Smooth muscle cell of the brain vasculature (primary cell): Measurements from ENCODE around the gene SPTLC2.
"Not testable (repeated sequence)": the region's sequence is repeated elsewhere in the genome, so short reads cannot be mapped to it uniquely, and the experiment has no call there.

ENCODE experiments used
- DNase-seq: peaks from one replicate; pipeline ENCODE4 v3.0.0-alpha.2; 2012; ENCODE audit warnings: low read depth, low spot score

SPTLC2 gene

DNA sequence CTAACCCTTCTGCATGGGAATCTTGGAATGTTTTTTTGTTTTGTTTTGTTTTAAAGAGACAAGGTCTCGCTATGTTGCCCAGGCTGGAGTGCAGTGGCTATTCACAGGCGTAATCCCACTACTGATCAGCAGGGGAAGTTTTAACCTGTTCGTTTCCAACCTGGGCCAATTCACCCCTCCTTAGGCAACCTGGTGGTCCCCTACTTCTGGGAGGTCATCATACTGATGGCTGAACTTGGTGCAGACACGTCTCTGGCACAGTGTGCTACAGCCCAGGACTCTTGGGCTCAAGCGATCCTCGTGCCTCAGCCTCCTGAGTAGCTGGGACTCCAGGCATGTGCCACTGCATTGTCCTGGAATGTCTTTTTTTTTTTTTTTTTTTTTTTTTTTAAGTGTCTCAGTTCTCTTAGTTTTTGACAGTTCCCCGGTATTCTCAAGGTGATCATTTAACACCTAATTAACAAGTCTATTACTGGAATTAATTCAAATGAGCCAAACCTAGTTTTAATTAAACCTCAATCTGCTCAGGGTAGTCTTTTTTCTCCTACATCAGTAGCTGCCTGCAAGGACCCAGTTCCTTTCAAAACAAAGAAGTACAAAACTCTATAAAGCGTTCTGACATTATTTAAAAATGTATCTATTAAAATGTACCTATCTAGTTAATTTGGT lies 68.8 kb downstream of the SPTLC2 start:
- no peak for DNase-seq

DNA sequence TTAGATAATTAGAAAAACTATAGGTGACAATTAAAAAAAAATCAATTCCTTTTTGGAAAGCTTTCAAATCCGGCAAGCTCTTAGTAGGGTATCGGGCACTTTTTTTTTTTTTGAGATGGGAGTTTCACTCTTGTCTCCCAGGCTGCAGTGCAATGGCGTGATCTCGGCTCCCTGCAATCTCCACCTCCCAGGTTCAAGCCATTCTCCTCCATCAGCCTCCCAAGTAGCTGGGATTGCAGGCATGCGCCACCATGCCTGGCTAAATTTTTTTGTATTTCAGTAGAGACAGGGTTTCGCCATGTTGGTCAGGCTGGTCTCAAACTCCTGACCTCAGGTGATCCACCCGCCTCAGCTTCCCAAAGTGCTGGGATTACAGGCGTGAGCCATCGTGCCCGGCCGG lies 71.3 kb downstream of the SPTLC2 start:
- DNase-seq = not testable (repeated sequence)

DNA sequence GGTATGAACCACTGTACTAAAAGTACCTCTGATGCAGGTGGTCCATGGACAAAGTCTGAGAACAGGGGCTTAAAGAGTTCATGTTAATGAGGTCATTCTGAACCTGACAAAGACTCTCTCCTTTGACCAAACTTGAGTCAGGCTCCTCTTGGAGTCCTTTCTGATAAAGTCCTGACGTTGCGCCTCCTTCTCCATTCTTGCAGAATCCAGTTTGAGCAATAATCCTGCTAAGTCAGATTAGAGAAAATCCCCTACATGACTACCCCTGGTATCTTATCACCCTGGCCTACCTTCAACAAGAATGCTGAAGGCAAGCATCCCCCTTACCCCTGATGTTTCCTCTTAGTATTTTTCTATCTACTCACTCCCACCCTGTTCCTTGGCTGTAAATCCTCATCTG lies 71.9 kb downstream of the SPTLC2 start:
- DNase-seq = no peak

DNA sequence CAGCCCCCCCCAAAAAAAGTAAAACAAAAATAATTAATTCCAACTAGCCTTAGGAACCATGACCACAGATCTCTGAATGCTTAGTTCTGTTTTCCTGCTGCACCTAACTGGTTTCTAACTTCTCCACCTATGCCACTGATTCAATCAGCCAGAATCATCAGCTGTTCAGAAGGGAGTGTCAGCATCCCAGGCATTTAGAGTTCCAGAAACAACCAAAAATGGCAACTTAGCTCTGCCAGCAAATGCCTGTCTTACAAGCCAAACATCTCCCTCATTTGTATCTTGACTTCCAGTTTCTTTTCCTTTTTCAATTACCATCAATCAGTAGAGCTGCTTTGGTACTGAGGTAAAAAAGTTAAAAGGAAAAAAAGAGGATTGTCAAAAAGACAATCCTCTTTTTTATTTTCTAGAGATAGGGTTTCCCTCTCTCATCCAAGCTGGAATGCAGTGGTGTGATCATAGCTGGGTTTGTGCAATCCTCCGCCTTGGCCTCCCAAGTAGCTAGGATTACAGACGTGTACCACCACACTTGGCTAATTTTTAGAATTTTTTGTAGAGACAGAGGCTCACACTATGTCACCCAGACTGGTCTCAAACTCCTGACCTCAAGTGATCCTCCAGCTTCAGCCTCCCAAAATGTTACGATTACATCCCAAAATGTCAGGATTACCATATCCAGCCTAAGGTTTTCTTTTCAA lies 72.7 kb downstream of the SPTLC2 start:
- DNase-seq = no peak

DNA sequence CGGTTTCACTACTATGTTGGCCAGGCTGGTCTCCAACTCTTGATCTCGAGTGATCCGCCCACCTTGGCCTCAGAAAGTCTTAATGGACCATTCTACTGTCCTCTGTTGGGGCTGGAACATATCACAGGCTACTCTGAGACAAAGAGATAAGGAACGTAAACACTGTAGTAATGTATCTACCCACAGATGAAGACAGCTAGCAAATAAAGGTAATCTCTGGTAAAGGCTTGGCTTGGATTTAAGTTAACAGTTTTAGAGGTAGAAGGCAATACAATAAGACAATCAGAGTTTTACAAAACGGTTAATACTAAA lies 73.2 kb downstream of the SPTLC2 start:
- no peak for DNase-seq

DNA sequence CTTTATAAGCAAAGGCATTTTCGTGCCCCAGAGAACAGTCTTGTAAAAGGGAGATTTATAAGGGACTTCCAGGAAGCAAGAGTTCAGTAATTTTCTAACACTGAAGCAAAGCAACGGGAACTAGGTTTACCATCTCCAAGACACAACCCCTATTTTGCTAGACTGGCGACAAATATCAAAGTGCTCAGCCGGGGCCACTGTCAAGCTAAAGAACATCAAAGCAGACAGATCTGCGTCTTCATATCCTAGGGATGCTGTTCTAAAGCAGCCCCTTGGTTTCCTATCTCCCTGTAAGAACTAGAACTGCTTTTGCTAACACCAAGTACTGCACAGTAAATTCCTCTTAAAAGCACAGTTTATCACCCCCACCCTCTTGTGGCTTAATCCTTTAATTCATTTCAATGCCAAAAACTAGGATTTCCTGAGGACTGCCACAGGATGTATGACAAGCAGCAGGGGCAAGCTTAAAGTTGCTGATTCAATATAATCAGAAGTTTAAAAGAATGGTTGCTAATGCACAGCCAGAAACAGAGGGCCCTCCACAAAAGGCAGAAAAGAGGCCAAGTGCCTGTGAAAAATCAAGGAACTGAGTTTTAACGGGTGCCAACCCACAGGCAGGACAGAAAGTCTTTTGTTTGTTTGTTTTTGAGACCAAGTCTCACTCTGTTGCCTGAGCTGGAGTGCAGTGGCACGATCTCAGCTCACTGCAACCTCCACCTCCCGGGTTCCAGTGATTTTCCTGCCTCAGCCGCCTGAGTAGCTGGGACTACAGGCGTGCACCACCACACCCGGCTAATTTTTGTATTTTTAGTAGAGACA lies 73.8 kb downstream of the SPTLC2 start:
- DNase-seq = no peak

DNA sequence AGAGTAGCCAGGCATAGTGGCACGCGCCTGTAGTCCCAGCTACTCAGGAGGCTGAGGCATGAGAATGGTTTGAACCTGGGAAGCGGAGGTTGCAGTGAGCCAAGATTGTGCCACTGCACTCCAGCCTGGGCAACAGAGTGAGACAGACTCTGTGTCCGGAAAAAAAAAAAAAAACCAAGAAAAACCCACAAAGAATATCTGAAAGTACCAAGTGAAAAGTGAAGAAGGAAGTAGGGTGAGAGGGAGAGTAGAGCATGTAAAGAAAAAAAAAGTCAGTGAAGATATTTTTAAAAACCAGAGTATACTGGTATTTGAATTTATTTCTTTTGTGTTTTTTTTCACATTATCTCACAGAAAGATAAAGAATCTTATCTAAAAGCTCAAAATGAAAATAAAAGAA lies 74.5 kb downstream of the SPTLC2 start:
- no peak for DNase-seq

DNA sequence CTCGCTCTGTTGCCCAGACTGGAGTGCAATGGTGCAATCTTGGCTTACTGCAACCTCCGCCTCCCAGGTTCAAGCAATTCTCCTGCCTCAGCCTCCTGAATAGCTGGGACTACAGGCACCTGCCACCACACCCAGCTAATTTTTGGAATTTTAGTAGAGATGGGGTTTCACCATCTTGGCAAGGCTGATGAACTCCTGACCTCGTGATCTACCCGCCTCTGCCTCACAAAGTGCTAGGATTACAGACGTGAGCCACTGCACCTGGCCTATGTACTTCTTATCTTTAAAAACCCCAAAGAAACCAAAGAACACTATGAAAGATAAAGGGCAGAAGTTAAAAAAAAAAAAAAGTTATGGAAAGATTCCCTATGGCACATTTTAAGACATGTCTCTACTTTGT lies 79.5 kb downstream of the SPTLC2 start:
- DNase-seq = not testable (repeated sequence)

DNA sequence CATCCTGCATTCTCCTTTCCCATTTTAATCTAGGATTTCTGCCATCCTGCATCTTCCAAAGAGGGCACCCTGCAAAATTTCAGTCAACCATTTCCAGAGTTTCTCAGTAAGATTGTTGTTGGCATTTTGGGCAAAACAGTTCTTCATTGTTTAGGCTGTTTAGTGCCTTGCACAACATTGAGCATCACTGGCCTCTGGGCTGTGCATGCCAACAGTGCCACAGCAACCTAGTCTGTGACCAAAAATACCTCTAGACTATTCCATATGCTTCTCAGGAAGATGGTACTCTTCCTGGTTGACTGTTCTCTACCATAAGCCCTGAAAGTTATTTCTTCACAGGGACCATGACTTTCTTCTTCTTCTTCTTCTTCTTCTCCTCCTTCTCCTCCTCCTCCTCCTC lies 85.4 kb downstream of the SPTLC2 start:
- no peak for DNase-seq

DNA sequence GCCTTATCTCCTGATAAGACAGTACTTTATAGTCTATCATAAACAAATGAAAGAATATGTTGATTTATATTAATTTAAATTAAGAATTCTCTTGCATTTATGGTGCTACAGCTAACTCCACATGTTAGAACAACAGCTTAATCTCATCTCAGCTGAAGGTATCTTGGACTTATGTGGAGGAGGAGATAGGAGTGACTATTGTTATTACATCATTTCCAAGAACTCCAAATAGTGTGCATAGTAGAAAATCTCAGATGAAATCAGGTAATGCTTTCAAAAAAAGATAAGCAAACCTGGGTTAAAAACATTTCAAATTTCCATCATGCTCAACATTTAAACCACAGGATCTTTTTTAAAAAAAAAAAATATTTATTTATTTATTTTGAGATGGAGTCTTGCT lies 86.5 kb downstream of the SPTLC2 start:
- DNase-seq = no peak

DNA sequence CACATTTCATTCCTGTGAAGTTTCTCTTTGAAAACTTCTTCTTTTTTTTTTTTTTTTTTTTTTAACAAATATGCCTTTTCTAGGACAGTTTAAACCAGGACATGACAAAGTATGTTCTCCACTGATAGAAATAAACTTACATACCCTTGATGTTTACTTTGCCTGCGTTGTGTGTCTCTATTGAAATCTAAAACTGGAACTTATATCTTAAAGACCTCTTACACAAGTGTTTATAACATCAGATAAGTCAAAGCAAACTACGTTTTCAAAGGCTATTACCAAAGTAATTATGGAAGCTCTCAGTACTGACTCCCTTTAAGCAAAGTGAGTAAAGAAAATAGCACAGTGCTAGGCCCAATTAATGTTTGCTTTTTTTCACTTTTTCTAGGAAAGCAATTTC lies 87.2 kb downstream of the SPTLC2 start:
- no peak for DNase-seq

DNA sequence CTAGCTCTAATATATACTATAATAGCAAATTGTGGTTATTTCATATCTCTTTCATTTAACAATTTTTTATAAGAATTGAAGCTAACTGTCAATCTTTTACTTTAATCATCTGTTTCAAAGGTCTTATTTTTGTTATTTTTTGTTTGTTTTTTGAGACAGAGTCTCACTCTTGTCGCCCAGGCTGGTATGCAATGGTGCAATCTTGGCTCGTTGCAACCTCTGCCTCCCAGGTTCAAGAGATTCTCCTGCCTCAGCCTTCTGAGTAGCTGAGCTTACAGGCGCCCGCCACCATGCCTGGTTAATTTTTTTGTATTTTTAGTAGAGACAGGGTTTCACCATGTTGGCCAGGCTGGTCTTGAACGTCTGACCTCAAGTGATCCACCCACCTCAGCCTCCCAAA lies 87.7 kb downstream of the SPTLC2 start:
- DNase-seq = not testable (repeated sequence)

DNA sequence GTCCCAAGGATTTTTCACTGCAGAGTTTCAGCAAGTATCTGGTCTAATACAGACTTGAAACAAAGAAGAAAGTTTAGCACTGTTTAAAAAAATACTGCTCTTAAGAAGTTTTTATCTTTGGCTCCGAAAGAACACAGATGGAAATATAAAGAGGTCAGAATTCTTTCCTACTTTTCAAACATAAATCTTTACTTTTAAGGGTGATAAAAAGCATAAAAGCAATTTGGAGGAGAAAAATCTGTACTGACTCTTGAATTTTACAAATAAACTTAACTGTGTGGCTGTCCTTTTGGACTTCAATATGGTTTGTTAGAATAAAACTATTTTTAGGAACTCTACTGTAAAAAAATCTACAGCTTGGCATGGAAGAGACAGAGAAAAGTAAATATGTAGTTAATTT lies 90.2 kb downstream of the SPTLC2 start:
- no peak for DNase-seq

DNA sequence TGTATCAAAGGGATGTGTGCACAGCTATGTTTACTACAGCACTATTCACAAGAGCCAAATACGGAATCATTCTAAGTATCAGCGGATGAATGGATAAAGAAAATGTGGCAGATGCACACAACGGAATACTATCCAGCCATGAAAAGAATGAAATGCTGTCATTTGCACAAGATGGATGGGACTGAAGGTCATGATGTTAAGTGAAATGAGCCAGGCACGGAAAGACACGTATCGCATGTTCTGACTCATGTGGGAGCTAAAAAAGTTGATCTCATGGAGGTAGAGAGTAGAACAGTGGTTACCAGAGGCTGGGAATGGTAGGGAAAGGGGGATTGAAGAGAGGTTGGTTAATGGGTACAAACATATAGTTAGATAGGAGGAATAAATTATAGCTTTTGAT lies 91.9 kb downstream of the SPTLC2 start:
- no peak for DNase-seq

DNA sequence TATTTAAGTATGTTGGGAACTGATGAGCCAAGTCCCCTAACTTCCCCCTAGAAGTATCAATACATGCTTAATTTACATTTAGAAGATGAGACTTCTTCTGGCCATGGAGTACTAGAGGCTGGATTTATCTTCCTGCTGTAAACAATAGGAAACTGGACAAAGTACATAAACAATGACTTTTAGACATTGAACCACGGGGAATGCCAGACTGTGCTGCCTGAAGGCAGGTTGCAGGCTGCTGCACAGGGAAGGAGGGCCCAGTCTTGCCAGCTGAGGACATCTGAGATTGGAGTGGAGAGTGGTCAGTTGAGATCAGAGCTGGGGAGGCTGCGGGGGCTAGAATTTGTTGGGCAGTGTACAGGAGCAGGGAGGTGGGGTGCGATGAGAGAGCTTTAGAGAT lies 93.3 kb downstream of the SPTLC2 start:
- DNase-seq = no peak

DNA sequence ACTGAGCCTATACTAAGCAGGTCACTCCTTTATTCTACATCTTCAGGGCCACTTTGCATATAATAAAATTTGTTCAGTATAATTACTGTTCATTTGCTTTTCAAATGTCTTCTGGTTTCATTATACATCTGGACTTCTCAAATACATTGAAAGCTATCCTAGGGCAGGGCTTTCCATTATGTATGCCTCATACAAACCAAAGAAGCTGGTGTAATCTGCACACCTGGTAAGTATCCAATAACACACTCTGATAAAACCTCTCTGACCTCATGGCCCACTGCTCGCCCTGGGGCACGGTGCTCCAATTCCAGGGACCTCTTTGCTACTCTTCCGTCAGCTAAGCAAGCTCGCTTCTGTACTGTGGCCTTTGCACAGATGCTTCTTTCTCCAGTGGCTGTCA lies 95.9 kb downstream of the SPTLC2 start:
- no peak for DNase-seq

DNA sequence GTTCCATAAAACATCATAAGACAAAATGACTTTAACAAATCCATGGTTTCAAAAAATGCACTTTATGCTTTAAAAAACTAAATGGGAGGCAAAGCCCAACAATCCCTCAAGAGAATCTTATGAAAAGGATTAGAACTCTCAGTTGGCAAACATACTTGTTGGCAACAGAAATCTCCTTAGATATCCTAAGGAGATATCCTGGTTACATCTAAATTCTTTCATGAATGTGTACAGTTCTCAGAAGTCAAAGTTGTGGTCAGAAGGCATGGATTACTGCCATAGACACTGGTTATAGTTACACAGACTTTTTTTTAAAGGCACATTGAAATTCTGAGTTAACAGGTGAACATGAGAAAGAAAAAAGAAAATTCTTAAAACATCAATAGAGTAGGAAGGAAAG lies 100.3 kb downstream of the SPTLC2 start:
- DNase-seq = no peak

DNA sequence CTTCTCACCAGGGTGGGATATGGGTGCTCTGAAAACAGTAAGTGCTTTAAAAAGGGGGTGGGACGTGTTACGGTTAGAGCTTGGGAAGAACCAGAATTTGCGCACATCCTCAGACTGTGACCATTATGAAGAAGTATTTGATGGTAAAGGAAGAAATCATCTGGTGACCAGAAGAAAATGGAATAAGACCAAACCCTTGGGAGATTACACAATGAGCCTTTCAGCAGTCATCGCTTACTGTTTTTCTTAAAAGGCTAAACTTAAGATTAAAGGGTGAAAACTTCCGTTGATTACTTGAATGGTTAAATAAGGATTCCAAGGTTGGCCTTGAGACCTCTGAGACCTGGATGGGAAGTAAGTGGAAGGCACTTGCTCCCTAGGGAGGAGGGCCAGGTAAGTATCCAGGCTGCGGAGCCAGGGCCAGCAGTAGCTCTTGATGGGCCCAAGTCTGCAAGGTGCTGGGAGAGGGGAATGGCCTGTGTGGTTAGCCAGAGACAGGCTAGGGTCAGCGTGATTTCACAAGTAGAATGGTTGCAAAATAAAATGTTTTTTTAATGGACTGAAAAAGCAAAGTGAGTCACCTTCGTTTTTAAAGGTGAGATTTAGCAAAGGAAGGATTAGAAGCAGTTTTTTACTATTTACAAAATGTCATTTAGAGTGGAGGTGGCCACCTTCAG lies 104.8 kb downstream of the SPTLC2 start:
- DNase-seq = no peak

DNA sequence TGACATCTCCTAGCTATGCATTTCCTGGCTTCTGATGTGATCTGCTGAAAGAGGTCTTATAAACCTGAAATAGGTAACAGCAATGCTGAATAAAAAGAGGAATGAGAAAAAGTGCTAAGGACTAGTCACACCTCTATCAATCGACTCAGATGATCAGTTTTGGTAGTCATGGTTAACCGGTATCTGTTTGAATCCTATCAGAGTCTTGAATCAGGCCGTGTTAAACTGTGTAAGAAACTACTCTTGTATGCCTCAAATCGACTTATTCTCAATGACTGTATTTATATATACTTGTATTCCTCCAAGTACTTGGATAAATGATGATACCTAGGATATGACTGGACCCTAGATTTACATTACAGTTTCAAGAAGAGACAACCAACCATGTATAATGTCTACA lies 107.1 kb downstream of the SPTLC2 start:
- no peak for DNase-seq

DNA sequence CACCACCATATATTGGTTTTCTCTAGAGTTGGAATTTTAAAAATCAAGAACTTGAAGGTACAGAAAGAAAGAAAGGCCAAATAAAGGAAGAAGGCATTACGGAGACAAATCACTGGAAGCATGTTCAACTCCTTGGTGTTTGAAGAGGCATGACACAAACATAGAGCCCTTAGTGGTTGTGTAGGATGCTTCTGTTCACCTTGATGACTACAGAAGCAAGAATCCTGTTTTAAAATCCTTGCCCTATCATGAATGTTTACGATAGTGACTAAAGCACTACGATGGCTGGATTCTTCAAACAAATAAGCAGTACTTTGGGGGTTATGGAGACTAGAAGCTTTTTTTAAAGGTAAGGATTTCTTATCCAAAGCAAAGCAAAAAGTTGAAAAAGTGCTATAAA lies 107.6 kb downstream of the SPTLC2 start:
- no peak for DNase-seq

DNA sequence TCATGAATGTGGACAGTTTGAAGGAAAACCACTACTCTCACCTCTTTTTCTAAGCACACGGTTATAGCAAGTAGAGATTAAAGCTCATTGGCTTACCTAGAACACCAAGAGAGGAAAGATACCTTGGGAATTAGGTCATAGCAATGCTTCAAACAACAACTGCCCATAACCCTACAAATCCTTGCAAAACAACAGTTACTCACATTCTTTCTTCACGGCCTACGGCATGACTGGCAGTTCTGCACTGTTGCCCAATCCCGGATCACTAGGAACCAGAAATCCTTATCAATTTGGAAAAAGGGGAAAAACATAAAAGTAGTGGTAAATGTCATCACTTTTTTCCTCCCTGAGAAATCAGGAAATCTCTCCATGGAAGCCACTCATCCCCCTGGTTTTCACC lies 108.2 kb downstream of the SPTLC2 start:
- no peak for DNase-seq

DNA sequence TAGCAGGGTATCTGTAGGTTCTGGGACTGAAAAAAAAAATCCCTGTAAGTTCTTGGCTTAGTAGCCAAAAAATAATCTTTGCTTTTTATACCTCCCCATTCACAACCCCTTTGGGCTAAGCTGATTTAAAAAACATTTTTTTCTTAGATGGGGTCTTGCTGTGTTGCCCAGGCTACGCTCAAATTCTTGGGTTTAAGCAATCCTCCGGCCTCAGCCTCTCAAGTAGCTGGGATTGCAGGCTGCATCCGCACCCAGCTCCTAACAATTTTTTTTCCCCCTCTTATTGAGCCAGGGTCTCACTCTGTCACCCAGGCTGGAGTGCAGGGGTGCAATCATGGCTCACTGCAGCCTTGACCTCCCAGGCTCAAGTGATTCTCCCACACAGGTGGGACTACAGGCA lies 108.7 kb downstream of the SPTLC2 start:
- DNase-seq = no peak
